ENCODE results near the gene C16orf90. TPM values are rescaled to one million over a fixed set of nuclear protein-coding genes. Genes with fewer than 3 reads are reported as not detected.

C16orf90 gene
- total RNA-seq, 1 experiment from 2014 or later, result not detected

- Histone ChIP-seq H3K27ac (no peak overlapping the region), H3K4me3 (peak overlapping the region; percentile 83), H3K27me3 (replicated peaks) (no peaks in the 10 kb centered on the region), H3K36me3 (peaks cover 8% of the 10 kb centered on the region), H3K4me1 (replicated peaks) (peaks cover 21% of the 10 kb centered on the region), H3K9me3 (replicated peaks) (no peaks in the 10 kb centered on the region; the same call in 1 of the 2 replicates)
- no peak for DNase-seq (ENCODE audit: low read depth in 1 of 2, low spot score in 2 of 2)
Measured at GRCh38 chr16:3459401-3460090, 35.7 kb downstream of the C16orf90 start.

- Histone ChIP-seq H3K36me3 (peaks cover 8% of the 10 kb centered on the region), H3K4me1 (replicated peaks) (peaks cover 21% of the 10 kb centered on the region), H3K27ac (peak overlapping the region; percentile 94), H3K27me3 (replicated peaks) (no peaks in the 10 kb centered on the region), H3K9me3 (replicated peaks) (no peaks in the 10 kb centered on the region; the same call in 1 of the 2 replicates), H3K4me3 (peak overlapping the region; percentile 83)
- DNase-seq (ENCODE audit: low read depth in 1 of 2, low spot score in 2 of 2), result no peak
Measured at GRCh38 chr16:3458852-3459361, 36.4 kb downstream of the C16orf90 start.

- H3K27me3 ChIP-seq (replicated peaks), result no peaks in the 10 kb centered on the region
- DNase-seq (ENCODE audit: low read depth in 1 of 2, low spot score in 2 of 2), result peak in 1 of 2 experiments; percentile 52
- peaks cover 21% of the 10 kb centered on the region for H3K4me1 ChIP-seq (replicated peaks)
- H3K27ac ChIP-seq, result peak overlapping the region; percentile 94
- peaks cover 8% of the 10 kb centered on the region for H3K36me3 ChIP-seq
- no peaks in the 10 kb centered on the region; the same call in 1 of the 2 replicates for H3K9me3 ChIP-seq (replicated peaks)
- peak overlapping the region; percentile 83 for H3K4me3 ChIP-seq
Measured at GRCh38 chr16:3458278-3458851, 36.9 kb downstream of the C16orf90 start.

- no peaks in the 10 kb centered on the region for H3K27me3 ChIP-seq (replicated peaks)
- DNase-seq (ENCODE audit: low read depth in 1 of 2, low spot score in 2 of 2), result peak; percentile 86 to 97
- H3K36me3 ChIP-seq, result peaks cover 8% of the 10 kb centered on the region
- peak overlapping the region; percentile 83 for H3K4me3 ChIP-seq
- H3K9me3 ChIP-seq (replicated peaks), result no peaks in the 10 kb centered on the region; the same call in 1 of the 2 replicates
- H3K4me1 ChIP-seq (replicated peaks), result peaks cover 21% of the 10 kb centered on the region
- H3K27ac ChIP-seq, result peak overlapping the region; percentile 94
Measured at GRCh38 chr16:3457434-3458252, 37.6 kb downstream of the C16orf90 start.

- no peak overlapping the region for H3K27ac ChIP-seq
- no peak for DNase-seq (ENCODE audit: low read depth in 1 of 2, low spot score in 2 of 2)
Measured at GRCh38 chr16:3454631-3455147, 40.6 kb downstream of the C16orf90 start.

GRCh38 chr16:3454093-3454492, 41.2 kb downstream of the C16orf90 start:
- Histone ChIP-seq H3K36me3 (peaks cover 16% of the 10 kb centered on the region), H3K27me3 (replicated peaks) (no peaks in the 10 kb centered on the region), H3K4me1 (replicated peaks) (peaks cover 15% of the 10 kb centered on the region), H3K4me3 (no peak overlapping the region), H3K27ac (no peak overlapping the region), H3K9me3 (replicated peaks) (no peaks in the 10 kb centered on the region; the same call in 1 of the 2 replicates)
- DNase-seq (ENCODE audit: low read depth in 1 of 2, low spot score in 2 of 2), result no peak

More at GRCh38 chr16:3454631-3455147, 40.6 kb downstream of the C16orf90 start:
- Histone ChIP-seq H3K4me3 (no peak overlapping the region), H3K27me3 (replicated peaks) (no peaks in the 10 kb centered on the region), H3K9me3 (replicated peaks) (no peaks in the 10 kb centered on the region; the same call in 1 of the 2 replicates), H3K36me3 (peaks cover 15% of the 10 kb centered on the region), H3K4me1 (replicated peaks) (peaks cover 21% of the 10 kb centered on the region)

- Histone ChIP-seq H3K36me3 (peaks cover 32% of the 10 kb centered on the region), H3K27me3 (replicated peaks) (no peaks in the 10 kb centered on the region), H3K27ac (peak overlapping the region; percentile 52), H3K4me1 (replicated peaks) (no peaks in the 10 kb centered on the region), H3K9me3 (replicated peaks) (no peaks in the 10 kb centered on the region; the same call in 1 of the 2 replicates), H3K4me3 (peak overlapping the region; percentile 50)
- peak in 1 of 2 experiments; percentile 43 for DNase-seq (ENCODE audit: low read depth in 1 of 2, low spot score in 2 of 2)
Measured at GRCh38 chr16:3444032-3444388, 51.3 kb downstream of the C16orf90 start.

Other genes starting within 250 kb of the C16orf90 start
- not detected in 2 replicates for gene MEFV, start 238.9 kb downstream of the C16orf90 start, total RNA-seq (2014; rRNA removed; shearing (Covaris generic))
- 41.0 and 53.8 TPM in 2 replicates for gene ZNF263, start 212.0 kb downstream of the C16orf90 start, total RNA-seq (2014; rRNA removed; shearing (Covaris generic))
- 2.1 and 11.1 TPM in 2 replicates for gene TIGD7, start 190.1 kb downstream of the C16orf90 start, total RNA-seq (2014; rRNA removed; shearing (Covaris generic))
- 15.5 and 16.8 TPM in 2 replicates for gene ZNF75A, start 190.0 kb downstream of the C16orf90 start, total RNA-seq (2014; rRNA removed; shearing (Covaris generic))
- gene OR2C1, start 139.6 kb downstream of the C16orf90 start, total RNA-seq (2014; rRNA removed; shearing (Covaris generic)), result 0.08 TPM in 1 of 2 replicates, not detected in the other
- 8.1 and 15.1 TPM in 2 replicates for gene ZSCAN32, start 94.5 kb downstream of the C16orf90 start, total RNA-seq (2014; rRNA removed; shearing (Covaris generic))
- 6.8 and 7.8 TPM in 2 replicates for gene ZNF174, start 94.3 kb downstream of the C16orf90 start, total RNA-seq (2014; rRNA removed; shearing (Covaris generic))
- 2.1 and 2.9 TPM in 2 replicates for gene ZNF597, start 52.0 kb downstream of the C16orf90 start, total RNA-seq (2014; rRNA removed; shearing (Covaris generic))
- gene NAA60, start 51.8 kb downstream of the C16orf90 start, total RNA-seq (2014; rRNA removed; shearing (Covaris generic)), result 4.6 and 6.8 TPM in 2 replicates
- gene CLUAP1, start 5.5 kb upstream of the C16orf90 start, total RNA-seq (2014; rRNA removed; shearing (Covaris generic)), result 17.4 and 37.6 TPM in 2 replicates
- not detected in 2 replicates for gene NLRC3, start 81.9 kb upstream of the C16orf90 start, total RNA-seq (2014; rRNA removed; shearing (Covaris generic))
- 3.5 and 6.0 TPM in 2 replicates for gene SLX4, start 116.1 kb upstream of the C16orf90 start, total RNA-seq (2014; rRNA removed; shearing (Covaris generic))
- 9.9 and 12.9 TPM in 2 replicates for gene DNASE1, start 159.2 kb upstream of the C16orf90 start, total RNA-seq (2014; rRNA removed; shearing (Covaris generic))
- gene TRAP1, start 222.0 kb upstream of the C16orf90 start, total RNA-seq (2014; rRNA removed; shearing (Covaris generic)), result 50.7 and 54.2 TPM in 2 replicates